ENCODE results near the gene TWIST2.

- TF ChIP-seq, protein P1, sequence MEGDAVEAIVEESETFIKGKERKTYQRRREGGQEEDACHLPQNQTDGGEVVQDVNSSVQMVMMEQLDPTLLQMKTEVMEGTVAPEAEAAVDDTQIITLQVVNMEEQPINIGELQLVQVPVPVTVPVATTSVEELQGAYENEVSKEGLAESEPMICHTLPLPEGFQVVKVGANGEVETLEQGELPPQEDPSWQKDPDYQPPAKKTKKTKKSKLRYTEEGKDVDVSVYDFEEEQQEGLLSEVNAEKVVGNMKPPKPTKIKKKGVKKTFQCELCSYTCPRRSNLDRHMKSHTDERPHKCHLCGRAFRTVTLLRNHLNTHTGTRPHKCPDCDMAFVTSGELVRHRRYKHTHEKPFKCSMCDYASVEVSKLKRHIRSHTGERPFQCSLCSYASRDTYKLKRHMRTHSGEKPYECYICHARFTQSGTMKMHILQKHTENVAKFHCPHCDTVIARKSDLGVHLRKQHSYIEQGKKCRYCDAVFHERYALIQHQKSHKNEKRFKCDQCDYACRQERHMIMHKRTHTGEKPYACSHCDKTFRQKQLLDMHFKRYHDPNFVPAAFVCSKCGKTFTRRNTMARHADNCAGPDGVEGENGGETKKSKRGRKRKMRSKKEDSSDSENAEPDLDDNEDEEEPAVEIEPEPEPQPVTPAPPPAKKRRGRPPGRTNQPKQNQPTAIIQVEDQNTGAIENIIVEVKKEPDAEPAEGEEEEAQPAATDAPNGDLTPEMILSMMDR (IDR thresholded peaks at IDR 0.05), result no peak
- TF ChIP-seq POLR2A (IDR thresholded peaks at IDR 0.05) (no peak), EP300 (IDR thresholded peaks at IDR 0.05) (no peak)
These were observed 93.4 kb downstream of the TWIST2 start for GRCh38 chr2:238941262-238941792.

Measured in tibial nerve (tissue), 4 donors.